Nephron progenitor cell (in vitro differentiated cells): ENCODE data around the gene SEPTIN12.

Source experiments
- DNase-seq: peaks from one replicate; pipeline ENCODE4 v3.0.0; 2021
- H3K27ac Mint-ChIP-seq: 2 replicates; pipeline ENCODE4 v1.8.0; 2021; ENCODE audit warnings: mild to moderate bottlenecking, moderate library complexity, mixed read lengths
- H3K27me3 Mint-ChIP-seq: 2 replicates; pipeline ENCODE4 v1.8.0; 2021; ENCODE audit warnings: mild to moderate bottlenecking, low read depth, mixed read lengths; ENCODE audit not compliant: poor library complexity
- H3K36me3 Mint-ChIP-seq: 2 replicates; pipeline ENCODE4 v1.8.0; 2021; ENCODE audit warnings: low read depth, mixed read lengths
- H3K4me1 Mint-ChIP-seq: 2 replicates; pipeline ENCODE4 v1.8.0; 2021; ENCODE audit warnings: mixed read lengths
- H3K4me3 Mint-ChIP-seq: 2 replicates; pipeline ENCODE4 v1.8.0; 2021; ENCODE audit warnings: mild to moderate bottlenecking, moderate library complexity, mixed read lengths
- H3K9me3 Mint-ChIP-seq: 2 replicates; pipeline ENCODE4 v1.8.0; 2021; ENCODE audit warnings: mild to moderate bottlenecking, moderate library complexity, mixed read lengths
- CTCF ChIP-seq: fragments of 200-600 bp; sonication (generic); IDR thresholded peaks from 2 replicates; pipeline ENCODE4 v1.5.0; 2021; ENCODE audit warnings: antibody characterized with exemption

SEPTIN12 gene

GRCh38 chr16:4830408-4830807 lies 42.3 kb upstream of the SEPTIN12 start:
- H3K4me3 Mint-ChIP-seq: no peak overlapping the region
- no peaks in the 10 kb centered on the region for H3K4me1 Mint-ChIP-seq
- H3K36me3 Mint-ChIP-seq: peaks cover 56% of the 10 kb centered on the region
- no peaks in the 10 kb centered on the region for H3K27me3 Mint-ChIP-seq
- no peak for TF ChIP-seq CTCF
- no peaks in the 10 kb centered on the region for H3K9me3 Mint-ChIP-seq
- DNase-seq: no peak
- peak overlapping the region; percentile 0 for H3K27ac Mint-ChIP-seq

- H3K36me3 Mint-ChIP-seq: peaks cover 63% of the 10 kb centered on the region
These were observed 40.6 kb upstream of the SEPTIN12 start for GRCh38 chr16:4828567-4829321.

GRCh38 chr16:4826980-4827379 lies 38.8 kb upstream of the SEPTIN12 start:
- H3K4me3 Mint-ChIP-seq: no peak overlapping the region
- no peaks in the 10 kb centered on the region for H3K4me1 Mint-ChIP-seq
- H3K27ac Mint-ChIP-seq: no peak overlapping the region
- no peaks in the 10 kb centered on the region for H3K9me3 Mint-ChIP-seq
- no peak for TF ChIP-seq CTCF
- peaks cover 60% of the 10 kb centered on the region for H3K36me3 Mint-ChIP-seq
- no peaks in the 10 kb centered on the region for H3K27me3 Mint-ChIP-seq
- no peak for DNase-seq

More at GRCh38 chr16:4828567-4829321, 40.6 kb upstream of the SEPTIN12 start:
- no peak for DNase-seq
- H3K4me3 Mint-ChIP-seq: no peak overlapping the region
- H3K27ac Mint-ChIP-seq: no peak overlapping the region
- H3K27me3 Mint-ChIP-seq: no peaks in the 10 kb centered on the region
- no peak for TF ChIP-seq CTCF
- H3K9me3 Mint-ChIP-seq: no peaks in the 10 kb centered on the region
- no peaks in the 10 kb centered on the region for H3K4me1 Mint-ChIP-seq

GRCh38 chr16:4826526-4826925 lies 38.4 kb upstream of the SEPTIN12 start:
- H3K27me3 Mint-ChIP-seq: no peaks in the 10 kb centered on the region
- no peak overlapping the region for H3K4me3 Mint-ChIP-seq
- no peak overlapping the region for H3K27ac Mint-ChIP-seq
- no peak for TF ChIP-seq CTCF
- H3K4me1 Mint-ChIP-seq: no peaks in the 10 kb centered on the region
- no peak for DNase-seq
- peaks cover 61% of the 10 kb centered on the region for H3K36me3 Mint-ChIP-seq
- H3K9me3 Mint-ChIP-seq: no peaks in the 10 kb centered on the region

GRCh38 chr16:4825196-4825595 lies 37.1 kb upstream of the SEPTIN12 start:
- peak overlapping the region; percentile 12 for H3K27ac Mint-ChIP-seq
- H3K9me3 Mint-ChIP-seq: no peaks in the 10 kb centered on the region
- H3K27me3 Mint-ChIP-seq: no peaks in the 10 kb centered on the region
- H3K4me3 Mint-ChIP-seq: no peak overlapping the region
- TF ChIP-seq CTCF: no peak
- no peaks in the 10 kb centered on the region for H3K4me1 Mint-ChIP-seq
- DNase-seq: no peak
- peaks cover 62% of the 10 kb centered on the region for H3K36me3 Mint-ChIP-seq

- no peak overlapping the region for H3K4me3 Mint-ChIP-seq
- H3K4me1 Mint-ChIP-seq: no peaks in the 10 kb centered on the region
- peaks cover 77% of the 10 kb centered on the region for H3K36me3 Mint-ChIP-seq
- no peak for DNase-seq
- H3K27ac Mint-ChIP-seq: no peak overlapping the region
- no peaks in the 10 kb centered on the region for H3K27me3 Mint-ChIP-seq
- TF ChIP-seq CTCF: no peak
- H3K9me3 Mint-ChIP-seq: no peaks in the 10 kb centered on the region
These were observed 32.5 kb upstream of the SEPTIN12 start for GRCh38 chr16:4820652-4821051.
